Activated naive CD4-positive, alpha-beta T cell treated with Interleukin-2 at 50 U/mL for 16 hours (primary cell): ENCODE measurements around the gene OTUD7B.
"Not testable (repeated sequence)": the region's sequence is repeated elsewhere in the genome, so short reads cannot be mapped to it uniquely, and the experiment has no call there.

Experiments
- DNase-seq: peaks from one replicate; pipeline ENCODE4 v3.0.0-alpha.2; 2020

Gene OTUD7B

DNA sequence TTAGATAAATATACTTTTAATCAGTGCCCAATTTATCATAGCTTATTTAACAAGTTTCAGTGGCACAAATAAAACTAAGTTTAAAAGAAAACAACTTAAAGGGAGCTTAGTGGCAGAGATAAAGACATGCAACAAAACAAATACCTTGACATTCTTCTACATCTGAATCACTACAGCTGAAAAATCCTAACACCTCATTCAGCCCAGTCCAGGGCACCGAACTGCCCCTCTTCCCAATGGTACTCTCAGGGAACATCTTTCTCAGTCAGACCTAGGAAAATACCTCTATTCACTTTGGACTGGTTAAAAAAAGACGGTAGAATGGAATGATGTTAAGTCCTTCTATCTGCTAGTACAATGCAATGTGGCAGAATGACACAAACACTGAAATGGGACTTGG is 8.3 kb downstream of the OTUD7B start:
- DNase-seq = no peak

DNA sequence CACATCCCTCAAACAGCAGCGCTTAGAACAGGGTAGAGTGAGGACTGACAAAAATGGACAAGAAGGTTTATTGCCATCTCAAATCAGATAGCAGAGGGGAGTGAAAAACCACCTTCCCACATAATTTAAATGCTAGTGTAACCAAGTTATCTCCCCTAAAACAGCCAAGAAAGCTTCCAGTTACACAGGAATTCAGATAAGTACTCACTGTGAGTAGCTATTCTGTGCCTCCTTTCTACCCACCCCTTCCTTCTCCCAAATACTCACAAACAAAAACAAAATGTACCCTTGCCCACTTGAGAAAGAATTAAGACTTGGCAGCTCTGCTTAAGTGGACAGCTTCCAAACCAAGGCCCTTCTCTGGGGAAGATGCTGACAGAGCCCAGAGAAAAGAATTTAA is 9.1 kb downstream of the OTUD7B start:
- DNase-seq = no peak

DNA sequence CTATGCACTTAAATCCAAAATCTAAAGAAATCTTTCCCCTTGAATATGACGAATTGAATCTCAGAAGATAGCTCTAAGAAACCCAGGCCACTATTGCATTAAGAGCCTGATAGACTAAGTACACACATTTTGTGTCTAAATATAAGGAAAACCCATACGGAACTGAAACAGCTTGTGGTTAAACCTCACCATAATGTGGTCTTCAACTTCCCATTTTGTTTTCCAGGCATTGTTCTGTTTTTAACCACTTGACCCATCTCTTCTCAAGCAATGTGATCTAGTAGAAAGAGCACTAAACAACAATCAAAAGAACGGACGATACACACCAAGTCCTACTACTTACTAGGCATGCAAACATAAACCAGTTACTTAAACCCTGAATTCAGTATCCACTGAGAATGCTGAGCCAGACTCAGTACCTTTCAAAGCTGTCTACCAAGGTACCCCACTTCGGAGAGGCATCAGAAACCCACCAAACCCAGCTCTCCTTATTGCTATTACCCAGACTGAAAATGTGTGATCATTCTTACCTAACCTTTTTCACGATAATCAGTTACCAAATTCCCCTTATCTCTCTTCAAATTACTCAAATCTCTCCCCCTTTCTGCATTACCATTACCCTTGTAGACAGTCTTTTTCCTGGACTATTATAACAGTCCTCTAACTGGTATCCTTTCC is 12.8 kb downstream of the OTUD7B start:
- DNase-seq = no peak

DNA sequence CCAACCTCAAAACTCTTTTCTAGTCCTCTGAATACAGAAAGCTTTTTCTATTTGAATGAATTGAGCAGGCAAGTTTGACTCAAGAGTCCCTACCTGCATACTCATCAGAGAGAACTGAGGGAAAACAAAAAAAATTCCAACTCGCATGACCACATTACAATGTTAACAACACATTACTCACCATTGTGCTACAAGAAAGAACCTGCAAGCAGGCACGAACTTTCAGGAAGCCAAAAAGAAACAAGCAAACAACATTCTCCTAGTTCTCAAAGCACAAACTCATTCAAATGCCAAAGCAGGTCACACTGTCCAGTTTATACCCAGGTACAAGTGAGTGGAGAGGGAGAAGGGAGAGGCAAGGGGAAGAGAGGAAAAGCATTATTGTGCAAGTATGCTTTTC is 14.6 kb downstream of the OTUD7B start:
- DNase-seq = no peak

DNA sequence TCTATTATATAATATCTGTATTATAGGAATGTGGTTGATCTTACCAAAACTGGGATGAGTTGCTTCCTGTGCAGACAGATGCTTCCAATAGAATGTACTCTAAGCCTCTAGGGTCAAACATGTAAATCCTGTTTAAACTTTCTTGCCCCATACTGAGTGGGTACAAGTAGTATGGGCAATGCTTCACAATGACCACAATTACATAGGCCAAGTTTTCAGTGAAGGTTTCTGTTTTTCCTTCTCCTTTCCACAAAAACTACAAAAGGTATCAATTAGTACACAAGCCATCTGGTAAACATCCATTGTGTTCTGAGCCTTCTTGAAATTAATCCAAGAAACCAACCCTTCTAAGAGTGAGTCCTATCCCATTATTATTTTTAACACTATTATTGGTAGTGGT is 16.8 kb downstream of the OTUD7B start:
- no peak for DNase-seq

DNA sequence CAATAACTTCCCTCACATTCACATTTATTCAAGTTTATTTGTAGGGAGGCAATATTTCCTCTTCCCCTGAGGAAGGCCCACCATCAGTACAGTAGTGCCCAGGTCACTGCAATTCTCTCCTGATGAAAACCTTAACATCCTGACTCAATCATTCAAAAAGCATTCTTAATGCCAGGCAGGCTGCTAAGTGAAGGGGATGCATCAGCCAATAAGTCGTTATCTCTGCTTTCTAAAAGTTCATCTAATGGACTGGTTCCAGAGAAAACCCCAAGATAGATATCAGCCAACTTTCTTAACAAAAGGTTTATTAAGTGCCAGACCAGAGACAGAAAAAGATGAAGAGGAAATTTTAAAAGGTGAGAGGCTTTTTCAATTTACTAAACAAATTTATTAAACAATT is 17.3 kb downstream of the OTUD7B start:
- no peak for DNase-seq

DNA sequence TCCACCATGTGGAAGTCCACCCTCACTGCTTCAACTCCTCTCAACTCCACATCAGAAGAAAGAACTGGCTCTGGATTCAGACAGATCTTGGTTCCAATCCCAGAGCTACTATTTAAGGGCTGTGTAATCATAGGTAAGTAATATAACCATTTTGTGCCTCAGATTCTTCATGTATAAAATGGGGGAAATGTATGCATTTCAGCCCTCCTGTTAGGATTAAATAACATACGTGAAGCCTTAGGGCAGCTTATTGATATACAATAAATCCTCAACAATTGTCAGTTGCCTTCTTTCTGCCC is 23.3 kb downstream of the OTUD7B start:
- DNase-seq = no peak

DNA sequence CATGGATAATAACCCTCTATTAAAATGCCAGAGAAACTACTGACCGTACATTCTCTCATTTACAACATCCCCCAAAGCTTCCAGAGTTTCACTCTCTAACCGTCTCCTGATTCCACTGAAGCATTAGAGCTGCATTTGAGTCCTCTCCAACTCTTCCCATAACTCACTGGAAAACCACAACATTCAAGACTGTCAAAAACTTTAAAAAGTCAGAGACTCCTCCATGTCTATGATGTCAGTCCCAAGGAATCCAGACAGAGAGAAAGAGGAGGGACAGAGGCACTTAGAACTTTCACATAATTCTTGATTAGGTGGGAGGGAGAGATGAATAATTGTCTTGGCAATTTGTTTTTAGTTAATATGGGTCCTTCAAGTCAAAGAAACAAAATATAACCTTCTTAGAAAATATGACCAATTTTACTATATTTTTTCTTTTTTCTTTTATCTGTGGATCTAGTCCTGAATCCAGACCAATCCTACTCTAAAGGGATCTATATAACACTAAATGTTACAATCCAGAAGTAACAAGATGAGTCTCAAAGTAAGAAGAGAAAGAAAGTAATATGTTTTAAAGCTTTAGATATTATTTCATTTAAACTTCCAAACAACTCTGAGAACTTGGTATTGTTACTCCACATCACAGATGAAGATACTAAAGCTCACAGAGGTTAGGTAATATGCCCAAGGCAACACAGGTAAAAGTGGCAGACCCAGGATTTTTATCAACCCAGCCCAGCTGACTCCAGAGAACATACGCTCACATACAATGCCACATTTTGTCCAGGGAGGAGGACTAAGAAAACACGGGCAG is 23.8 kb downstream of the OTUD7B start:
- DNase-seq = no peak

DNA sequence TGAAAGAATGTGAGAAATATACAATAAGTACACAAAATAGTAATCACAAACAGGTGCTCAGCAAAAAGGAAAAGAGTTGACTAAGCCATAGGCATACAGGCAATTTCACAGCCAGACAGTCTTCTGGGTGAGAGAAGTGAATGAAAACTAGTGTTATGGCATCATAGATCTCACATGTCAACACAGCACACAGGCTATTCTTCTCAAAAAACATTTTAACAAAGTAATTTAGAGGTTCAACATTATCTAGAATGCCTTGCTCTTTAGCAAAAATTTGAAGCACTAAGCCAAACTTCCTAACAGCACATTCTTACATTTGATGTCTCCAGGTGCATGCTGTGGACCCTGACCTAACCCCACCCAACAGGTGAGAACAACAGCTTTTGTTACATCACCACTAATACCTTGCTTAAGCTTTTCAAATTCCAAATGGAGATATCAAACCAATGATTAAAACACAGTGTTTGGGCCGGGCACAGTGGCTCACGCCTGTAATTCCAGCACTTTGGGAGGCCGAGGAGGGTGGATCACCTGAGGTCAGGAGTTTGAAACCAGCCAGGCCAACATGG is 30.5 kb downstream of the OTUD7B start:
- no peak for DNase-seq

DNA sequence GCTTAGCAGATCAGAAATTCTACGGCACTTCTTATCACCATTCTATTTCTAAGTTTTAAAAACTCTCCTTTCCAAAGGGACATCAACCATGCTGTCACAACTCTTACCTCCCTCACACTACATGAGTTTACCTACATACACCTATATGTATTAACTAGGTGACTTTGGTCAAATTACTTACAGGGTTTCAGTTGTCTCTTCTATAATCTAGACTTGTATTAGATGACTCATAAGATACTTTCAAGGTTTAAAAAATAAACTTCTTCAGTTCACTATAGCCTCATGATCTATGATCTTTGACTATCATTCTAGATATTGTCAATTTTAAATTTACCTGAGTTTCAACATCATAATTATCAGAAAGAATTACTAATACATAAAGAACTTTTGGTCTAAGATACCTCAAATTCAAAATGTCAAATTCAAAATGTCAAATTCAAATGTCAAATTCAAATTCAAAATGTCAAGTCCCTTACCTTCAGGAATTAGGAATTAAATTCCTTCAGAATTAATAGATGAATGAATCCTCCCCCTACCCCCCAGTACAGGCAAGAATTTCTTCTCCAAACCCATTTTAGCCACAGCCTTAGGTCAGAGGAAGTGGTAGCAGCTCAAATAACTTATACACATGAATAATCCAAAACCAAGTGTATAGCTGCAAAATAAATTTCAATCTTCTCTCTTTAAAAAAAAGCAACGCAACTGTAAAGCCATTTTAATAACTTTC is 31.1 kb downstream of the OTUD7B start:
- DNase-seq = no peak

DNA sequence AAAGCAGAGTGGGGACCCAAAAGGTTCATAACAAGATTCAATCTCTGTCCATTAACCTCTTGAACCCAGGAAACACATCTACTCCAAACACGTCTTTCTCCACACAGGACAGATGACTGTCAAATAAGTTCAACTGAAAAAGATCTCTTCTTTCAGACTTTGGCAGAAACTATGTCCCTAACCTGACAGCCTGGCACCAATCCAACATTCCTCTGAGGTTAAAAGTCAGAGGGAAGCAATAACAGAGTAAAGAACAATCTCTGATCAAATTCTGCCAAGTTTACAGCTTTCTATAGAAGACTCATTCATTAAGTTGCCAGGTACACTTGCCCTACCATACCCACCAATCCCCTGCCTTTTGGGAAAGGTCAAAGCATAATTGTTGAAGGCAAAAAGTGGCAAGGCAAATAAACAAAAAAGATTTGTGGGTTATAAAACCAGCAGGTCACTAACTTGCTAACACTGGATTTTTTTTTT is 31.9 kb downstream of the OTUD7B start:
- no peak for DNase-seq

DNA sequence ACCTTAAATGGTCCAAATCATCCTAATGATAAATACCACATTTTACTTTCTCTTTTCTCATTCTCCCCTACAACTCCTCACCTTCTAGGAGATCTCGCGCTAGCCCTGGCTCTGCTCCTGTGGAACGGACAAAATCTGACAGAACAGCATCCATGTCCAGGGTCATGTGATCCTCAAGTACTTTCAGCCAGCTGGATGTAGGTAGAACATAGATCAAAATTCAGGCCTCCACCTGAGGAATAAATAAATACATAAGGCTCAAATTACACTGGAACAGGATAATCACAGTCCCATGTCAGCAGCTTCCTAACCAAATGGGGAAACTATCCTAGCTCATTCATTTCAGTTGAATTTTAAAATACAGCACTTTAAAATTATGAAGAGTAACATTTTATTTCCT is 33.2 kb downstream of the OTUD7B start:
- DNase-seq = no peak

DNA sequence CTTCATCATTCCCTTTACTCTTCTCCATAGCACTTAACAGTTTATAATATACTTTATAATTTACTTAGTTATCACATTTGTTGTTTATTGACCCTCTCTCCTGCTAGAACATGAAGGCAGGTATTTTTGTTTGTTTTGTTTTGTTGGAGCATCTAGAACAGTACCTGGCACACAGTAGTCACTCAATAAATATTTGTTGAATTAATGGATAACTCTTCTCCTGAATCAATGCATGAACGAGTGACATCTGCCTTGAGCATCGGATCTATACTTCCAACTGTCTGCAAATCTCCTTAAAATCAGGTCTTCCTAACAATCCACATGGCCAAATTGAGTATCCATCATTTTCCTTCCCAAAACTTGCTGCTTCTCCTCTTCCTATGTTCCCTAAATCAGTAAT is 38.0 kb downstream of the OTUD7B start:
- no peak for DNase-seq

DNA sequence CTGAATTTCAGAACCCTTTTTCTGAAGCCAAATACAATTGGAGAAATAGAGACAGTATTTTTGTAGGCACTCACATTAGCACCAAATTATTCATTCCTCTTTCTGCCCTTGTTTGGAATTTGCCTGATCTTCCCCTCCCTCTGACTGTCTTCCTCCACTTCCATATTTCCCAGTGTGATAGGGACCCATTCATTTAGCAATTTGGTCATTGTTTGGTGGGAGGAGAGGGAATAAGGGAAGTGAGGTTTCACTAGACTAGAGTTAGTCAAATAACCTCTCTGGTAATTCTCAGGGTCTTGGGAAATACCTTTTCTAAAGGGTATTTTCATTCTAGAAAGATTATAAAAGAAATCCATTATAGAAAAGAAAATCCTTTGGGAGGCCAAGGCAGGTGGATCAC is 42.9 kb downstream of the OTUD7B start:
- no peak for DNase-seq

DNA sequence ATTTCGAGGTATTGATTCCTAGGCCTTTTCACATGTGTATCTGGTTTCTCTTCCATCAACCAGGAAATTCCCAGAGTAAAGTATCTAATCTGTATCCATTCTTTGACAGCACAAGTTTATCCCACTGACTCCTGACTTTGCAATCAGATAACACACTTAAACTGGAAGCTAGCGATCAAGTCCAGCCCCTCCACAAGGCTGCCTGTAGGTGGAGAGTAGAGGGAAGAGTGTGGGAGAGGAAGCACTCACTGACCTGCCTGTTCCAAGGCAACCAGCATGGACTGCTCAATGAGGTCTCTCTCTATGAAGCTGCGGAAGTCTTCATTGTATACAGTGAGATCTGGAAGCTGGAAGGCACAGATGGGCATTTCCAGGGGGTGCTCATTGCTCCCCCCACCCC is 43.5 kb downstream of the OTUD7B start:
- no peak for DNase-seq

DNA sequence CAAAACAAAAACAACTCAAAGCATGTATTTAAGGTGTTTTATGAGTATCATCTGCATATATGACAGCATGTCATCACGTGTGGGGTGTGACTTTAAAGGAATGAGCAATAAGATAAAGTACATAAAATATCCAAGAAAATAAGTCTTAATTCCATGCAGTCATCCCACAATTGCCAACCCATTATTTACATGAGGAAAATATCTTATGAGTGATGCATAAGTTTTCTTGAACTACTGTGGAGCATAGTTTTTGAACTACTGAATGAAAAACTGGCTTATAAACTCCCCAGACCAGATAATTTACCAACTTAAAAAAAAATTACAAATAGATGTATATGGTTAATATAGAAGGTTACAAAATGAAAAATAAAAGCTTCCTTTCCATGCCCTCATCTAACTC is 44.1 kb downstream of the OTUD7B start:
- DNase-seq = no peak

DNA sequence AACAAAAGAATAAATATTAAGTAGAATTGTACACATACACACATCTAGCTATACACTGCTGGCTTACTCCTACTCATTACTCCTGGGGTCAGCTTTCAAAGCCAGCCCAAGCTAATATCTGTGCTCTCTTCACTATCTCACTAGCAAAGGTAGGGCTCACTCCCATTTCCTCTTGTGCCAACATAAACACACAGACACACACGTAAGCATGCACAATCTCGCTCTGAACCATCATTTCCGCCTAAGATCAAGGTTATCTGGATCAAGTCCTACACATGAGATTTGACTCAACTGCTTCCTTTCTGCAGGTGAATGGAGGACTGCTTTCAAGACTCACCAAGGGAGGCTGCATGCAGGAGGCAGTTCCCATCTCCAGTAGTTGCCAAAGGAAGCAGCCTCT is 45.1 kb downstream of the OTUD7B start:
- DNase-seq = no peak

DNA sequence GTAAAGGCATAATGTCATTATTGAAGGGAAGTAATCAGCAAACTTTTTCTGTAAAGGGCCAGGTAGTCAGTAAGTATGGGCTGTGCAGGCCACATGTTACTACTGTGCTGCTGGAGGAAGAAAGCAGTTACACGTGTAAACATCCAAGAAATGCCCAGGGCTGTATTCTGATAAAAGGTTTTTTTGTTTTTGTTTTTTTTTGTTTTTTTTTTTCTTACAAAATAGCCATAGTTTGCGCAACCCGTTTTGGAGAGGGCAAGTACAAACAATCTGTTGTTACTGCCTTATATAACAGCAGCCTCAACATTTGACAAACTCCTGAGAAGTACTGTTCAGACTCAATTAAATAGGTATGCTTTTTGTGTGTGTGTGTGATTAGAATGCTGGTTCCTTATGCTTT is 47.2 kb downstream of the OTUD7B start:
- no peak for DNase-seq

DNA sequence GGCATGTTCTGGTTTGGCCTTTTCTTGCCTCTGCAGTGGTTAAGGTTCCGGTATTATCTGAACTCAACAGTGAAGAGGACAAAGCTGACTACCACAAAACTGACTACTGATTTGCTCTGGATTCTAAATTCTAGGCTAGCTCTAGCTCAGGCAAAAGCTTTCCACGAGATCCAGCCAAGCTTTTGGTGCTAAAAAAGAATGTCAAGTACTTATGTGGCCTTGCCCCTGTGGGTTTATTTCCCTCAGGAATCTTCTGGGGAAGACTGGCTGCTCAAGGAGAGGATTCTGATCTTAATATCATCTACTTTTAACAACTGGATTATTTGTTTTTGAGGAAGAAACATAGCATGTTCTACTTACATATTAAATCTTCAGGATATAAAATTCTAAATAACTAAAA is 47.8 kb downstream of the OTUD7B start:
- DNase-seq = no peak

DNA sequence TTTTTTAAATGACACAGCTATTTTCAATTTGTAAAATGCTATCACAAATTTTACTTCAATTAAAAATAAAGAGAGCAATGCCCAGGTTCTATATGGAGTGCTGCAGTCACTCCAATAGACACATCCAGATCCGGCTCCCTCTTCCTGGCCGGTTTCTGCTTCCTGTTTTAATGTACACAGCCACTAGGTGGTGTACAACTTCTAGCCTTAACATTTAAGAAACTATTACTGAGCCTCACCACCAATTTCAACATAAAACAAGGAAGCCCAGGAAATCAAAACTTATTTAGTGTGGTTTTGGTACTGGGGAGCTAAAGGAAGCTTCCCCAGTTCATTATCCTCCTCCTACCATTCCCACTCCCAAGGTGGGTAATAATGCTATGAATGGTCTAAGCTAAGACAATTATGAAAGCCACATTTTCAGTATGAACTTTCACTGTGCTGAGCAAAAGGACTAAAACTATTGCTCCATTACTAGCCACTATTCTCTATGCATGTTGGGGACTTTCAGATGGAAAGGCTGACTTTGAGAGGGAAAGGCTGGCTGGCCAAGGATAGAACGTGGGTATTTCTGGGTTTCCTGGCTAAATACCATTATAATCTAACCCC is 48.4 kb downstream of the OTUD7B start:
- DNase-seq = peak; percentile 28

DNA sequence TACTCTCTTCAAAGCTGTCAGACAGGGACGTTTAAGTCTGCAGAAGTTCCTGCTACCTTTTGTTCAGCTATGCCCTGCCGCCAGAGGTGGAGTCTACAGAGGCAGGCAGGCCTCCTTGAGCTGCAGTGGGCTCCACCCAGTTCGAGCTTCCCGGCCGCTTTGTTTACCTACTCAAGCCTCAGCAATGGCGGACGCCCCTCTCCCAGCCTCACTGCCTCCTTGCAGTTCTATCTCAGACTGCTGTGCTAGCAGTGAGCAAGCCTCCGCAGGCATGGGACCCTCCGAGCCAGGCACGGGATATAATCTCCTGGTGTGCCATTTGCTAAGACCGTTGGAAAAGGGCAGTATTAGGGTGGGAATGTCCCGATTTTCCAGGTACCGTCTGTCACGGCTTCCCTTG is 53.0 kb downstream of the OTUD7B start:
- DNase-seq = not testable (repeated sequence)

DNA sequence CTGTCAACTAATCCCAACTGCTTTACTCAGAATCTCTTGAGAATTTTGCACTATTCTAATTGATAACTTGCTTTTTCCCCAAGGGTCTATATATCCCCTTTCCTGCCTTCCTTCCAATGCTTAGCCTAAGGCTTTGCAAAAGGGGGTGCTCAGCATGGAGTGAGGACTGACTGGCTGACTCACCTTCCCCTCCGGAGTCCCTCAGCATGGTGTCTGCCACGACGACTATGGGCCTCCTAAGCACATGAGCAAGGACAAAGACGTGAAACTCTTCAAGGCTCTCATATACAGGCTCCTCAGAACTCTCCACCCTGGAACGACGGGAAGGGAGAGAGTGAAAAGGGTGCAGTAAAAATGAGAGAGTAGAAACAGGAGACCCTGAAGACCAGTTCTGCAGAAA is 60.6 kb downstream of the OTUD7B start:
- DNase-seq = no peak

DNA sequence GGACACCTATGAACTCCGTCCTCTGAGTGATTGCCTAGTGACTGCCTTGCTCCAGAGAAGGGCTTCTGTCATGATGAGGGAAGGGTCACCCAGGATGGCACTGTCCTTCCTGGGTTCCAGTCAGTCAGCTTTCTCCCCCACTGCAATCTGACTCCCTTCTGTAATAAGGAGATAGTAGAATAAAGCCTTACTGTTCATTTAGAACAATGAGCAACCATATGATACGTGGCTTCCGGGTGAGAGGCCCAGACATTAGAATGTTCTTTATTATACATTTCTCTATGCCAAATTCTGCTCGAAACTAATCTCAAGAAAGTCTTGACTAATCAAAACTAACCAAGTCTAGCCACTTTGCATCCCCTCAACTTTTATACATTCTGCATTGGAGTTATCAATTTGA is 65.3 kb downstream of the OTUD7B start:
- DNase-seq = no peak
